PFSK-1 (cell line): ENCODE results near the gene TELO2.

Experiments
- FOXP2 ChIP-seq: optimal IDR thresholded peaks from 2 replicates; pipeline ENCODE3; 2011; ENCODE audit warnings: borderline replicate concordance, control low read depth, inconsistent platforms; ENCODE audit not compliant: insufficient read depth; ENCODE audit errors: extremely low read length, extremely low read depth
- POLR2AphosphoS5 ChIP-seq: IDR thresholded peaks from 2 replicates; pipeline ENCODE4 v1.6.1; 2012; ENCODE audit warnings: low read depth, mild to moderate bottlenecking, control low read depth, low read length, moderate library complexity
- SIN3A ChIP-seq: IDR thresholded peaks from 2 replicates; pipeline ENCODE4 v1.6.1; 2012; ENCODE audit warnings: mild to moderate bottlenecking, low read length, moderate library complexity, borderline replicate concordance; ENCODE audit not compliant: insufficient read depth
- TAF1 ChIP-seq: IDR thresholded peaks from 2 replicates; pipeline ENCODE4 v1.6.1; 2012; ENCODE audit warnings: low read length, control low read depth, borderline replicate concordance; ENCODE audit not compliant: insufficient read depth
- TF ChIP-seq, protein P1 (sequence below), 2 experiments: IDR thresholded peaks; 2 replicates each; pipeline versions ENCODE4 v1.6.1 to v1.8.0; 2011 to 2012; ENCODE audit warnings: low read depth in 2 of 2, low read length in 2 of 2, control low read depth in 1 of 2, inconsistent platforms in 1 of 2, mild to moderate bottlenecking in 1 of 2, moderate library complexity in 1 of 2; ENCODE audit not compliant: insufficient read depth in 1 of 2

TELO2 gene

DNA sequence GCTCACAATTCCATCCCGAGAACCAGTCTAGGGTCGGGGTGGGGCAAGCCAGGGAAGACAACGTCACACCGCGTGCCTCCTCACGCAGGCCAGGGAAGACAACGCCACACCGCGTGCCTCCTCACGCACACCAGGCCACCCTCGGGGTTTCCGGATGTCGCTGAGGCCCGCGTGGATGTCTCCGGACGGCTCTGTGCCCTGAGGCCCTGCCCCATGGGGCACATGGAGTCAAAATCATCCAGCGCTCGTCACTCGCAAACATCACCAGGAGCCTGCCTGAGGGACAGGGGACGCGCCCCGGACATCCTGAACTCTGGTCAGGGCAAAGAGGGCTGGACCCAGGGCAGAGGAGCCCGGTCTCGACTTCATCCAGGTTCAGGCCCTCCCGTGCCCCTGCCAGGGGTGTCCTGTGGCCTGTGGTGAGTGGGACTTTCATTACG is 44.0 kb downstream of the TELO2 start:
- no peak for TF ChIP-seq POLR2AphosphoS5
- no peak for TF ChIP-seq SIN3A
- TF ChIP-seq TAF1 = no peak

DNA sequence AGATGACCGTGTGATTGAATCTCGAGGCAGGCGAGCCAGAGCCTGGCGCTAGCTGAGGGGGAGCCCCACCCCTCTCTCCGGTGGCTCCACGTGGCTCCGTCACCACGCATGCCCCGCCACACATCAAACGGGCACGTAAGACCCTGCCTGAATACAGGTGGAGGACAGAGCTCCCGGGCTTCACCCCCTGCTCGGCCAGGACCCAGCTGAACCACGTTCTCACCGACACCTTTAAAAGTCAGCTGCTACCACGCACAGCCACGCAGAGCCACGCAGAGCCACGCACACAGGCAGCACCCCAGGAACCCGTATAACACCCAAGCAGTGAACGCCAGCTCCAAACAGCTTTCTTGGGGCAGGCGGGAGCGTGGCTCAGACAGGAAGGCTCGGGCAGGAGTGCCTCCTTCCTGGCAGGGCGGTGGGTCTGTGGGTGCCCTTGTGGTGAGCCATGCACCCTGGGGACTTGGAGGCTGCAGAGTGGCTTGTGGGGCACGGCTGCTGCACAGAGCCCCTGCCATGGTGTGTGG is 44.7 kb downstream of the TELO2 start:
- no peak for TF ChIP-seq SIN3A
- no peak for TF ChIP-seq FOXP2
- TF ChIP-seq TAF1 = no peak
- TF ChIP-seq POLR2AphosphoS5 = no peak
- TF ChIP-seq, protein P1, sequence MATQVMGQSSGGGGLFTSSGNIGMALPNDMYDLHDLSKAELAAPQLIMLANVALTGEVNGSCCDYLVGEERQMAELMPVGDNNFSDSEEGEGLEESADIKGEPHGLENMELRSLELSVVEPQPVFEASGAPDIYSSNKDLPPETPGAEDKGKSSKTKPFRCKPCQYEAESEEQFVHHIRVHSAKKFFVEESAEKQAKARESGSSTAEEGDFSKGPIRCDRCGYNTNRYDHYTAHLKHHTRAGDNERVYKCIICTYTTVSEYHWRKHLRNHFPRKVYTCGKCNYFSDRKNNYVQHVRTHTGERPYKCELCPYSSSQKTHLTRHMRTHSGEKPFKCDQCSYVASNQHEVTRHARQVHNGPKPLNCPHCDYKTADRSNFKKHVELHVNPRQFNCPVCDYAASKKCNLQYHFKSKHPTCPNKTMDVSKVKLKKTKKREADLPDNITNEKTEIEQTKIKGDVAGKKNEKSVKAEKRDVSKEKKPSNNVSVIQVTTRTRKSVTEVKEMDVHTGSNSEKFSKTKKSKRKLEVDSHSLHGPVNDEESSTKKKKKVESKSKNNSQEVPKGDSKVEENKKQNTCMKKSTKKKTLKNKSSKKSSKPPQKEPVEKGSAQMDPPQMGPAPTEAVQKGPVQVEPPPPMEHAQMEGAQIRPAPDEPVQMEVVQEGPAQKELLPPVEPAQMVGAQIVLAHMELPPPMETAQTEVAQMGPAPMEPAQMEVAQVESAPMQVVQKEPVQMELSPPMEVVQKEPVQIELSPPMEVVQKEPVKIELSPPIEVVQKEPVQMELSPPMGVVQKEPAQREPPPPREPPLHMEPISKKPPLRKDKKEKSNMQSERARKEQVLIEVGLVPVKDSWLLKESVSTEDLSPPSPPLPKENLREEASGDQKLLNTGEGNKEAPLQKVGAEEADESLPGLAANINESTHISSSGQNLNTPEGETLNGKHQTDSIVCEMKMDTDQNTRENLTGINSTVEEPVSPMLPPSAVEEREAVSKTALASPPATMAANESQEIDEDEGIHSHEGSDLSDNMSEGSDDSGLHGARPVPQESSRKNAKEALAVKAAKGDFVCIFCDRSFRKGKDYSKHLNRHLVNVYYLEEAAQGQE (IDR thresholded peaks at IDR 0.05; ENCODE audit: insufficient read depth in 1 of 2, low read depth in 2 of 2, low read length in 2 of 2) = no peak

DNA sequence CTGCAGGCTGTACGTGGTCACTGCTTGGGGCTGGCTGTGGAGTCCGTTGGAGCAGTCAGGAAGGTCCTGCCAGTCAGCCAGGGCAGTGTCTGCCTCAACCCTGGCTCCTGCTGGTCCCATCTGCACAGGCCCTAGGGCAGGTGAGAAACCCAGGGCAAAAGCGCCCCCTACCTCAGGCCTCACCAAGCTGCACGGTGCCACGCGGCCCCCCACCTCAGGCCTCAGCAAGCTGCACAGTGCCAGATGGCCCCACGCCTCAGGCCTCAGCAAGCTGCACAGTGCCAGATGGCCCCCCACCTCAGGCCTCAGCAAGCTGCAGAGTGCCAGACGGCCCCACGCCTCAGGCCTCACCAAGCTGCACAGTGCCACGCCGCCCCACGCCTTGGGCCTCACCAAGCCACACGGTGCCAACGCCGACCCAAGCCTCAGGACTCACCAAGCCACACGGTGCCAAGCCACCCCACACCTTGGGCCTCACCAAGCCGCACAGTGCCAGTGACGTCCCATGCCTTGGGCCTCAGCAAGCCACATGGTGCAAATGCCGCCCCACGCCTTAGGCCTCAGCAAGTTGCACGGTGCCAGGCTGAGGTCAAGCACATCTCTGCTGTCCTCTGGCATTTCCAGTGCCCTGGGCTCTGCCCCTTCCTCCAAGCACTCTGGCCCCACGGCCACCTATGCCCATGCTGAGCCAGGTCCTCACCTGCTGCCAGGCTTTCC is 45.8 kb downstream of the TELO2 start:
- TF ChIP-seq, protein P1 (IDR thresholded peaks at IDR 0.05; ENCODE audit: insufficient read depth in 1 of 2, low read depth in 2 of 2, low read length in 2 of 2) = no peak
- TF ChIP-seq SIN3A (no peak), POLR2AphosphoS5 (no peak), FOXP2 (no peak), TAF1 (no peak)

DNA sequence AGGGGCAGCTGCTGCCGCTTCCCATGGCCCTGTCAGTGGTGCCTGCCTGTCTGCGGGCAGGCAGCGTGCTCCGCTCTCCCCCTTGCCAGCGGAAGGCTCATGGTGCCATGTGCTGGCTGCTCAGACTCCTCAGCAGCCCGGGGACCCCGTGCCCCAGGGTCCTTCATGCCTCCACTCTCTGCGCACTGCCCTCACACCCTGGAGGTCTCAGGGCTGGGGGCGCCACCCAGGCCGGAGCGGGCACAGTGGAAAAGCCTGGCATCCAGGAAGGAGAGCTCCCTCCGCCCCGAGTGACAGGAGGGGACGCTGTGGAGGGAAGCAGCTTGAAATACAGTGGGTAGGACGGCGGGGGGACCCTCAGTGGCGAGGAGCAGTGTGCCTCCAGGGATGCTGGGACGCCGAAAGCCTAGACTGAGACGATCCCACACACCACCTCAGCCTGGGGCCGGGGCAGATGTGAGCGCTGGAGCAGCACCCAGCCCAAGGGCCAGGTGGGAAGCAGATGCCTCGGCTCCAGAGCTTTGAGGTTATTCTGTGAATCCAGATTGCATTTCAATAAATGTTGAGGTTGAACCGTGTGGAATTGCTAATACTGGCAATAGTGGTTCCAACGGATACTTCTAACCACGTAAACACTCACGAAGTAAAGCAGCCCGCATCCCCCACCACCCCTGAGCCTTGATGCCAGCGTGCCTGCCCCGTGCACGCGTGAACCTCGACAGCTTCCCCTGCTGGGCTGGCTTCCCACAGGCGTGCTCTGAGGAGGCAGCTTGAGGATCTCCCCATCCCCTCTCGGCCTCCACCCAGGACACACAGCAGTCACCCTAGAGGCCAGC is 46.8 kb downstream of the TELO2 start:
- TF ChIP-seq POLR2AphosphoS5 = no peak
- no peak for TF ChIP-seq FOXP2
- TF ChIP-seq SIN3A = no peak
- TF ChIP-seq, protein P1 (IDR thresholded peaks at IDR 0.05; ENCODE audit: insufficient read depth in 1 of 2, low read depth in 2 of 2, low read length in 2 of 2) = no peak
- TF ChIP-seq TAF1 = no peak

DNA sequence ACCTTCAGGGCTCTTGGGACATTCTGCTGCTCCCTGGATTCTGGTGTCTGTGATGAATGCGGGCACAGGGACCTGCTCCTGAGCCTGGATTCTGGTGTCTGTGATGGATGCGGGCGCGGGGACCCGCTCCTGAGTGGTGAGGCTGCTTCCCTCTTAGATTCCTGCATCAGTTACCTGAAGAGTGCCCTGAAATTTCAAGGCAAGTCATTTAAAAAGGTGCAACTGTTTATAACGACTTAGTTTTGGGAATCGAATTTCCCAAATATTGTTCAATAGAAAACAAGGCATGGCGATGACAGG is 47.3 kb downstream of the TELO2 start:
- no peak for TF ChIP-seq FOXP2
- TF ChIP-seq TAF1 = no peak
- no peak for TF ChIP-seq POLR2AphosphoS5
- TF ChIP-seq, protein P1 (IDR thresholded peaks at IDR 0.05; ENCODE audit: insufficient read depth in 1 of 2, low read depth in 2 of 2, low read length in 2 of 2) = no peak
- no peak for TF ChIP-seq SIN3A
